VCaP (cell line): ENCODE data around the gene TPRX2.
"Not testable (repeated sequence)": the region's sequence is repeated elsewhere in the genome, so short reads cannot be mapped to it uniquely, and the experiment has no call there.

ENCODE experiments used
- H3K27ac ChIP-seq: fragments of 450-650 bp; 2 replicates; pipeline ENCODE4 v1.5.1; 2017
- CTCF ChIP-seq: fragments of 450-650 bp; conservative IDR thresholded peaks from 2 replicates; pipeline ENCODE4 v1.5.1; 2017; ENCODE audit warnings: mild to moderate bottlenecking, moderate library complexity

TPRX2 gene

GRCh38 chr19:47901370-47901769 is 42.3 kb downstream of the TPRX2 start:
- no peak overlapping the region for H3K27ac ChIP-seq
- no peak for TF ChIP-seq CTCF

- H3K27ac ChIP-seq: not testable (repeated sequence)
- TF ChIP-seq CTCF: peak; percentile 72
These were observed 50.3 kb downstream of the TPRX2 start for GRCh38 chr19:47909350-47909749.

GRCh38 chr19:47910191-47910590 is 51.2 kb downstream of the TPRX2 start:
- not testable (repeated sequence) for H3K27ac ChIP-seq
